Erythroblast (primary cell): ENCODE data around the gene OR52E8.

Experiments
- GATA1 ChIP-seq: IDR thresholded peaks from 2 replicates; pipeline ENCODE4 v1.6.1; 2011; ENCODE audit warnings: low read depth, mild to moderate bottlenecking, control low read depth, low read length, moderate library complexity
- POLR2A ChIP-seq: IDR thresholded peaks from 2 replicates; pipeline ENCODE4 v1.6.1; 2011; ENCODE audit warnings: mild to moderate bottlenecking, low read length

DNA sequence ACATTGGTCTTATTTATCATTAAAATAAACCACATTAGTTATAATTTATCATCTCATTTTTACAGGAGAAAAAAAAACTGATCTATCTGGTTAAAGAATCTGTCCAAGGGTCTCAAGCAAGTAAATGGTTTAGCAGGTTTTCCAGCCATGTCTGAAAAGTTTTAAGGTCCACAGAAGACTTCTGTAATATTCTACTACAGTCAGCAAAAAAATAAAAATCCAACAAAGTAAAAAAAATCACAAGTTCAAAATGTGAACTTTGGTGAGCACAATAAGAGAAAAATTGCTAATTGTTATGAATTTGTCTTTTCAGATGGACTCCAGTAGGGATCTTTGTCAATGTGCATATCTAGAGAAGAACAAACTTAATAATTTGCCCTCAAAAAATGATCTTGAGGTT is 24.3 kb upstream of the OR52E8 start:
- TF ChIP-seq POLR2A = no peak
- TF ChIP-seq GATA1 = no peak
